Activated naive CD8-positive, alpha-beta T cell treated with anti-CD3 and anti-CD28 coated beads, Interleukin-2, amount 10 ng/mL, durations not matched to agents 7 days and 5 days (primary cell): ENCODE measurements around the gene TRIM17. TPM values are rescaled to one million over a fixed set of nuclear protein-coding genes. Genes with fewer than 3 reads are reported as not detected.

Experiments used
- ATAC-seq: fragments of 150-1000 bp; cut with Tn5 transposase; one replicate; pipeline ENCODE4 v1.10.0; 2021; ENCODE audit warnings: low read depth, moderate library complexity
- POLR2A ChIA-PET: fragments of 350-600 bp; sonication (Branson Sonifier 250); formaldehyde crosslinking; loops from one replicate; lab custom pipeline; 2021; ENCODE audit warnings: antibody characterized with exemption; lab: Charles Lee
- DNase-seq: peaks from one replicate; pipeline ENCODE4 v3.0.0; 2021
- H3K27ac Mint-ChIP-seq: one replicate; pipeline ENCODE4 v1.8.0; 2022; ENCODE audit warnings: mild to moderate bottlenecking, mixed read lengths
- H3K27me3 Mint-ChIP-seq: one replicate; pipeline ENCODE4 v1.8.0; 2022; ENCODE audit warnings: mild to moderate bottlenecking, moderate library complexity, mixed read lengths
- H3K36me3 Mint-ChIP-seq: one replicate; pipeline ENCODE4 v1.8.0; 2021; ENCODE audit warnings: mild to moderate bottlenecking, mixed read lengths
- H3K4me1 Mint-ChIP-seq: one replicate; pipeline ENCODE4 v1.8.0; 2021; ENCODE audit warnings: mixed read lengths
- H3K4me3 Mint-ChIP-seq: one replicate; pipeline ENCODE4 v1.8.0; 2022; ENCODE audit warnings: mild to moderate bottlenecking, moderate library complexity, mixed read lengths
- H3K9me3 Mint-ChIP-seq: one replicate; pipeline ENCODE4 v1.8.0; 2021; ENCODE audit warnings: mixed read lengths
- total RNA-seq, 2 experiments: library from RNA; stranded (reverse); gene quantifications; one replicate each; pipeline ENCODE4 v1.2.3, GENCODE V29; 2021

The TRIM17 gene
- total RNA-seq, 2 experiments from 2014 or later, result 3.4 to 4.3 TPM

DNA sequence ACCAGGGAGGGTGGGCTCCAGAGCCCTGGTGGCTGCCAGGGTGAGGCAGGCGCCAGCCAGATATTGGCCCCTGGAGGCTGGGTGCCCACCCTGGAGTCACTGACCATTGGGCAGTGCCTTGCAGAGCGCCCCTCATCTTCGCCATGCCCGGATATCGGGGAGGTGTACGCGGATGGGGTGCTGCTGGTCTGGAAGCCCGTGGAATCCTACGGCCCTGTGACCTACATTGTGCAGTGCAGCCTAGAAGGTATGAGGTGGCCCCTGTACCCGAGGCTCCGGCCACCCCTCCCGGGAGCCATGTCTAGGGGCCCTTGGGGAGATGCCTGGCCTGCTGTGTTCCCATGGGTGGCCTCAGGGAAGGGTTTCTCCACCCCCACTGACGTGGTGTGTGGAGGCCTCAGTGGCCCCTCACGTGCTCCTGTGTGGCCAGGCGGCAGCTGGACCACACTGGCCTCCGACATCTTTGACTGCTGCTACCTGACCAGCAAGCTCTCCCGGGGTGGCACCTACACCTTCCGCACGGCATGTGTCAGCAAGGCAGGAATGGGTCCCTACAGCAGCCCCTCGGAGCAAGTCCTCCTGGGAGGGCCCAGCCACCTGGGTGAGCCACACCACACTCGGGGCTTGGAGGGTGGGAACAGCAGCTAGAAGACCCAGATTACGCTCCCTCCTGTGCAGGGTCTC, 40.9 kb downstream of the TRIM17 start:
- DNase-seq, result no peak
- POLR2A ChIA-PET, result no interaction called here
- H3K27me3 Mint-ChIP-seq, result peaks cover 22% of the 10 kb centered on the region
- no peak overlapping the region for H3K27ac Mint-ChIP-seq
- H3K9me3 Mint-ChIP-seq, result no peaks in the 10 kb centered on the region
- H3K4me1 Mint-ChIP-seq, result peaks cover 4% of the 10 kb centered on the region
- no peaks in the 10 kb centered on the region for H3K36me3 Mint-ChIP-seq
- no peak overlapping the region for H3K4me3 Mint-ChIP-seq
- no peak for ATAC-seq

DNA sequence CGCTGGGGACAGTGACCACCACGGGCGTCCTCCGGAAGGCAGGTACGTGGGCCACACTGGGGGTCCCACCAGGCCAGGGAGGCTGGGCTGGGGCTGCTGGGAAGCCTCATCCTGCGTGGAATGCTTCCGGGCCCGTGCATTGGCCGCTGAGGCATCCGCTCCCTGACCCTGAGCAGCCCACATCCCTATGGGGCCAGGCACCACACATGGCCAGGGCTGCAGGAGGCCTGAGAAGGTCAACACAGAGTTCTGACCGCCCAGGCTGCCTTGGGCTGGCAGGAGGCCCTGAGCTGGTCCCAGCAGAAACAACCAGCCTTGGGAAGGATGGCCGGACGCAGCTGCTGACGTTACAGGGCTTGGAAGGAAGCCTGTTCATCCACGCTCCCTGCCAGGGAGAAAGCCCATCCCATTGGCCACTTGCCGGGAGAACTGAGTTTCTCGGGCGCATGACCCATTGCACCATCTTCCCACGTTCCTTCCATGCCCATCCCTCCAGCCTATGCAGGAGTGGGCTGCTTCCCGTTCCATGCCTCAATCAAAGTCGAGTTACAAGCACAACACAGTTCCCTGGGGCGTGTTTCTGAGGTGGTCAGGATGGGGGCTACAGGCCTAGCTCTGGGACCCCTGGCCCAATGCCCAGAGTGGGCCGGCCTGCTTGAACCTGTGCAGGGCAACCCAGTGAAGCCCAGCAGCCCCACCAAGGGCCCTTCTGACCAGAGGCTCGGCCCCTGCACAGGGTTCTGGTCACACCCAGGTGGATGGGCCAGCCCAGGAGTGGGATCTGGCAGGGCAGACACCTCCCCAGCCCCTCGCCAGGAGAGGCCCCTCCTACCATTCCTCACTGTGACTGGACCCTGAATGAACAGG, 41.7 kb downstream of the TRIM17 start:
- peaks cover 14% of the 10 kb centered on the region for H3K27me3 Mint-ChIP-seq
- DNase-seq, result no peak

DNA sequence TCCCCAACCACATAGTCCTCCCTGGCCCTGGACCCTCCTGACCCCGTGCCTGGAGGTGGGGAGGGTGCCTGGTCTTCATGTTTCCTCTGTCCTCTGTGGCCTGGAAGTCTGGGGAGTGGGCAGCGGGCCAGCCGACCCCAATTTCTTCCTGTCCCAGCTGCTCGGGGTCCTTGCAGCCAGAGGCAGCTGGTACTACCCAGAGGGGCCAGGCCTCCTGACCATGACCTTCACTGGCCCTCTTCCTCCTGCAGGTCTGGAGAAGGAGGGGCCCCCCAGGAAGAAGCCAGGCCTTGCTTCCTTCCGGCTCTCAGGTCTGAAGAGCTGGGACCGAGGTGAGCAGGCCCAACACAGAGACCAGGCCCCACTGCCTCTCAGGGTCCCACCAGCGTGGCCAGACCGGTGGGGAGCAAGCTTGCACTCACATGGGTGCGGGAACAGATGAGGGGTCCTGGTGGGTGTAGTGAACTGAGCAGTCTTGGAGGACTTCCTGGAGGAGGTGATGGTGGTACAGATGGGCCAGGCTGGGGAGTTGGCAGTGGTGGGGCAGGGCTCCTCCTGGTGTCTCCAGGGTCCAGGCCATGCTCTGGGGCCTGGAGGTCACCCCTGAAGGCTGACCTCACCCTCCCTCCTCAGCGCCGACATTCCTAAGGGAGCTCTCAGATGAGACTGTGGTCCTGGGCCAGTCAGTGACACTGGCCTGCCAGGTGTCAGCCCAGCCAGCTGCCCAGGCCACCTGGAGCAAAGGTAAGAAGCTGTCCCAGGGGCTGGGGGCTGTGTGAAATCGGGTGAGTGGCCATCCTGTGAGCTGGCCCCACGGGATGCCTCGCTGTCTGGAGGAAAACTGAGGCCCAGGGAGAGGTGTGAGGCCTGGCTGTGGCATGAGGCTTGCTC, 42.7 kb downstream of the TRIM17 start:
- peaks cover 4% of the 10 kb centered on the region for H3K27me3 Mint-ChIP-seq
- H3K27ac Mint-ChIP-seq, result no peak overlapping the region
- H3K9me3 Mint-ChIP-seq, result no peaks in the 10 kb centered on the region
- peaks cover under 1% of the 10 kb centered on the region for H3K4me1 Mint-ChIP-seq
- DNase-seq (no peak), ATAC-seq (no peak)
- H3K36me3 Mint-ChIP-seq, result no peaks in the 10 kb centered on the region
- H3K4me3 Mint-ChIP-seq, result no peak overlapping the region
- POLR2A ChIA-PET, result interaction anchor here (0.6 kb wide), 1 partner anchor 86 kb away, joined by 3 read pairs; no protein-coding TSS in a partner anchor

More for the DNA sequence above, 41.7 kb downstream of the TRIM17 start:
- POLR2A ChIA-PET, result no interaction called here
- no peak for ATAC-seq
- Mint-ChIP-seq H3K9me3 (no peaks in the 10 kb centered on the region), H3K4me3 (no peak overlapping the region), H3K4me1 (peaks cover 4% of the 10 kb centered on the region), H3K36me3 (no peaks in the 10 kb centered on the region), H3K27ac (no peak overlapping the region)

DNA sequence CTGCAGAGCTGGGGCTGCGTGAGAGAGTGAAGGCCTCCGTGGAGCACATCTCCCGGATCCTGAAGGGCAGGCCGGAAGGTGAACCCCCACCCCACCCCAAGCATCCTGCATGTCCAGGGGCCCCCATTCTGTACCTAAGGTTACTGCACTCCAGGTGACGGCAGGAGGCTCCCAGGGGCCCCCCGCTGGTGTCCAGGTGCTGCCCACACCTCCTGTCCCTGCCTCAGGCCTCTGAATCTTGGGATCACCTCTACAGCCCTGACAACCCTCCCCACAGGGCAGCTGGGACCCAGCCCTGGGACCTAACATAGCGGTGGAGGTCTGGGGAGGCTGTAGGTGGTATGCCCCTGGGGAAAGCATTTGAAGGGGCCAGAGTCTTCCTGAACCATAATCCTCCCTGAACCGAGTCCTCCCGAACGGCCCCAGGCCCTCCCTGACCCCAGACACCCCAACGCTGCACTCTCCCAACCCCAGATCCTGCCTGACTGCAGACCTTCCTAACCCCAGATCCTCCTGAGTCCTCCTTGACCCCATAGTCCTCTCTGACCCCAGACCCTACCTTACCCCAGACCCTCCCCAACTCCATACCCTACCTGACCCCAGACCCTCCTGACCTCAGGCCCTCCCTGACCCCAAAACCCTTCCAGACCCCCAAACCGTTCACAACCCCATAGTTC, 43.5 kb downstream of the TRIM17 start:
- Mint-ChIP-seq H3K4me1 (no peaks in the 10 kb centered on the region), H3K27ac (no peak overlapping the region), H3K9me3 (no peaks in the 10 kb centered on the region), H3K27me3 (no peaks in the 10 kb centered on the region), H3K4me3 (no peak overlapping the region), H3K36me3 (no peaks in the 10 kb centered on the region)
- ATAC-seq (no peak), DNase-seq (no peak)
- POLR2A ChIA-PET, result no interaction called here

DNA sequence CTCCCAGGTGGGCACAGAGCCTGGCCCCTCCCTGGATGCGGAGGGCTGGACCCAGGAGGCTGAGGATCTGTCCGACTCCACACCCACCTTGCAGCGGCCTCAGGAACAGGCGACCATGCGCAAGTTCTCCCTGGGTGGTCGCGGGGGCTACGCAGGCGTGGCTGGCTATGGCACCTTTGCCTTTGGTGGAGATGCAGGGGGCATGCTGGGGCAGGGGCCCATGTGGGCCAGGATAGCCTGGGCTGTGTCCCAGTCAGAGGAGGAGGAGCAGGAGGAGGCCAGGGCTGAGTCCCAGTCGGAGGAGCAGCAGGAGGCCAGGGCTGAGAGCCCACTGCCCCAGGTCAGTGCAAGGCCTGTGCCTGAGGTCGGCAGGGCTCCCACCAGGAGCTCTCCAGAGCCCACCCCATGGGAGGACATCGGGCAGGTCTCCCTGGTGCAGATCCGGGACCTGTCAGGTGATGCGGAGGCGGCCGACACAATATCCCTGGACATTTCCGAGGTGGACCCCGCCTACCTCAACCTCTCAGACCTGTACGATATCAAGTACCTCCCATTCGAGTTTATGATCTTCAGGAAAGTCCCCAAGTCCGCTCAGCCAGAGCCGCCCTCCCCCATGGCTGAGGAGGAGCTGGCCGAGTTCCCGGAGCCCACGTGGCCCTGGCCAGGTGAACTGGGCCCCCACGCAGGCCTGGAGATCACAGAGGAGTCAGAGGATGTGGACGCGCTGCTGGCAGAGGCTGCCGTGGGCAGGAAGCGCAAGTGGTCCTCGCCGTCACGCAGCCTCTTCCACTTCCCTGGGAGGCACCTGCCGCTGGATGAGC, 44.3 kb downstream of the TRIM17 start:
- DNase-seq, result no peak
- Mint-ChIP-seq H3K36me3 (no peaks in the 10 kb centered on the region), H3K27me3 (no peaks in the 10 kb centered on the region), H3K27ac (no peak overlapping the region), H3K4me3 (no peak overlapping the region), H3K4me1 (no peaks in the 10 kb centered on the region), H3K9me3 (no peaks in the 10 kb centered on the region)
- ATAC-seq, result no peak
- POLR2A ChIA-PET, result interaction anchor here (0.6 kb wide), 1 partner anchor 85 kb away, joined by 3 read pairs; a partner anchor contains a TSS

DNA sequence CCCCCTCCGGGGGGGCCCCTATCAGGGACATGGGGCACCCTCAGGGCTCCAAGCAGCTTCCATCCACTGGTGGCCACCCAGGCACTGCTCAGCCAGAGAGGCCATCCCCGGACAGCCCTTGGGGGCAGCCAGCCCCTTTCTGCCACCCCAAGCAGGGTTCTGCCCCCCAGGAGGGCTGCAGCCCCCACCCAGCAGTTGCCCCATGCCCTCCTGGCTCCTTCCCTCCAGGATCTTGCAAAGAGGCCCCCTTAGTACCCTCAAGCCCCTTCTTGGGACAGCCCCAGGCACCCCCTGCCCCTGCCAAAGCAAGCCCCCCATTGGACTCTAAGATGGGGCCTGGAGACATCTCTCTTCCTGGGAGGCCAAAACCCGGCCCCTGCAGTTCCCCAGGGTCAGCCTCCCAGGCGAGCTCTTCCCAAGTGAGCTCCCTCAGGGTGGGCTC, 44.9 kb downstream of the TRIM17 start:
- POLR2A ChIA-PET, result interaction anchor here (0.6 kb wide), 1 partner anchor 86 kb away, joined by 3 read pairs; a partner anchor contains a TSS
- H3K4me3 Mint-ChIP-seq, result no peak overlapping the region
- no peaks in the 10 kb centered on the region for H3K27me3 Mint-ChIP-seq
- no peaks in the 10 kb centered on the region for H3K36me3 Mint-ChIP-seq
- no peak for ATAC-seq
- DNase-seq, result no peak
- no peaks in the 10 kb centered on the region for H3K9me3 Mint-ChIP-seq
- no peaks in the 10 kb centered on the region for H3K4me1 Mint-ChIP-seq
- H3K27ac Mint-ChIP-seq, result no peak overlapping the region

DNA sequence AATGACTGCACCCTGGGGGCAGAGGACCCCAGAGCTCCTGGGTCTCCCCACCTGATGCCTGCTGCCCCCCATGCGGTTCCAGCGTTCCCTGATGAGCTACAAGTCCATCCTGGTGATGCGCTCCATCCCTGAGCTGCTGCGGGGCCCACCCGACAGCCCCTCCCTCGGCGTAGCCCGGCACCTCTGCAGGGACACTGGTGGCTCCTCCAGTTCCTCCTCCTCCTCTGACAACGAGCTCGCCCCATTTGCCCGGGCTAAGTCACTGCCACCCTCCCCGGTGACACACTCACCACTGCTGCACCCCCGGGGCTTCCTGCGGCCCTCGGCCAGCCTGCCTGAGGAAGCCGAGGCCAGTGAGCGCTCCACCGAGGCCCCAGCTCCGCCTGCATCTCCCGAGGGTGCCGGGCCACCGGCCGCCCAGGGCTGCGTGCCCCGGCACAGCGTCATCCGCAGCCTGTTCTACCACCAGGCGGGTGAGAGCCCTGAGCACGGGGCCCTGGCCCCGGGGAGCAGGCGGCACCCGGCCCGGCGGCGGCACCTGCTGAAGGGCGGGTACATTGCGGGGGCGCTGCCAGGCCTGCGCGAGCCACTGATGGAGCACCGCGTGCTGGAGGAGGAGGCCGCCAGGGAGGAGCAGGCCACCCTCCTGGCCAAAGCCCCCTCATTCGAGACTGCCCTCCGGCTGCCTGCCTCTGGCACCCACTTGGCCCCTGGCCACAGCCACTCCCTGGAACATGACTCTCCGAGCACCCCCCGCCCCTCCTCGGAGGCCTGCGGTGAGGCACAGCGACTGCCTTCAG, 45.5 kb downstream of the TRIM17 start:
- Mint-ChIP-seq H3K36me3 (no peaks in the 10 kb centered on the region), H3K4me1 (no peaks in the 10 kb centered on the region), H3K9me3 (no peaks in the 10 kb centered on the region), H3K27me3 (no peaks in the 10 kb centered on the region), H3K27ac (no peak overlapping the region), H3K4me3 (no peak overlapping the region)
- no peak for DNase-seq
- POLR2A ChIA-PET, result interaction anchor here (0.8 kb wide), 1 partner anchor 36 kb away, joined by 5 read pairs; no protein-coding TSS in a partner anchor
- no peak for ATAC-seq

DNA sequence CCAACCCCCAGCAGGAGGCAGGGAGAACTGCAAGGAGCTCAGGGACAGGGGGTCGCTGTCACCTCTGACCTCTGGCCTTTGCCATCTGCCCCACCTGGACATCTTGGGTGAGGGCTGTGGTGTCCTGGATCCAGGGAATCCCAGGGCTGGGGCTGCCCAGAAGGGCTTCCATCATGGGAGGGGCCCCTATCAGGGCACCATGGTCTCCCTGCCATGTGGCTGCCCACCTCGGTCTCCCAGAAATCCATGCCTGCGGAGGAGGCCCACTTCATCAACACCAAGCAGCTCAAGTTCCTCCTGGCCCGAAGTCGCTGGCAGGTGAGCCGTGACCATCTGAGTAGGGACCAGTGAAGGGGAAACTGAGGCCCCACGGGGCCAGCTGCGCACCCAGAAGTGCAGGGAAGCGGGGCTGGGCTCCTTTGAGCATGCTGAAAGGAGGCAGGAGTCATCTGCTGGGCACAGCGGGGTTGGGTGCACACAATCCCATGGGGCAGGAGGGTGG, 46.2 kb downstream of the TRIM17 start:
- Mint-ChIP-seq H3K4me3 (no peak overlapping the region), H3K9me3 (no peaks in the 10 kb centered on the region), H3K4me1 (no peaks in the 10 kb centered on the region), H3K36me3 (no peaks in the 10 kb centered on the region), H3K27ac (no peak overlapping the region), H3K27me3 (no peaks in the 10 kb centered on the region)
- DNase-seq (no peak), ATAC-seq (no peak)
- POLR2A ChIA-PET, result interaction anchor here (0.8 kb wide), 1 partner anchor 36 kb away, joined by 5 read pairs; no protein-coding TSS in a partner anchor

DNA sequence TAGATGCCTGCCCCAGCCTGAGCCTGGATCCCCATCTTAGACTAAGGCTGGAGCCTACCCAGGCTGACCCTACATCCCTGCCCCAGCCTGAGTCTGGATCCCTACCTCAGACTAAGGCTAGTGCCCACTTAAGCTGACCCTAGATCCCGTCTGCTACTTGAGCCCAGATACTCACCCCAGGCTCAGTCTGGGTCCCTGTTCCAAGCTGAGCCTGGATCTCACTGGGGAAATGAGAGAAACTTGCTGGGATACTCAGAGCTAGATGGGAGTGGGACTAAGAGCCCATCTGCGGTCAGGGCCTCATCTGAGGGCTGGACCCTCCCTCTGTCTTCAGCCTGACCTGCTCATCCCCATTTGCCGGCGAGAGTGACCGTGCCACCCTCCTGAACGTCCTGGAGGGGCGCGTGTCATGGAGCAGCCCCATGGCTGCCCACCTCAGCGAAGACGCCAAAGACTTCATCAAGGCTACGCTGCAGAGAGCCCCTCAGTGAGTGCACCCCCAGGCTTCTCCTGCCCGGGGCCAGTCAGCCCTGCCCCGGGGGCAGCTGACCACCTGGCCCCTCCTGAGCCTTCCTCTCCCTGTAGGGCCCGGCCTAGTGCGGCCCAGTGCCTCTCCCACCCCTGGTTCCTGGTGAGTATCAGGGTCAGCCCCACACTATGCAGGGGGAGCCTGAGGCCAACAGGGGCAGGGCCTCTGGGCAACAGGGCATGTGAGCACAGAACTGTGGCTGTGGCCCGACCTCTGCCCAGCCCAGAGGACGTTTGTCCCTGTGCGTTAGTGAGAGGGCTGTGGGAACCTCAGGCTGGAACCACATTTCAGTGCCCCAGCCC, 46.8 kb downstream of the TRIM17 start:
- Mint-ChIP-seq H3K9me3 (no peaks in the 10 kb centered on the region), H3K4me1 (no peaks in the 10 kb centered on the region), H3K27me3 (no peaks in the 10 kb centered on the region), H3K27ac (no peak overlapping the region), H3K36me3 (no peaks in the 10 kb centered on the region), H3K4me3 (no peak overlapping the region)
- POLR2A ChIA-PET, result interaction anchor here (0.8 kb wide), 1 partner anchor 37 kb away, joined by 5 read pairs; no protein-coding TSS in a partner anchor
- DNase-seq (no peak), ATAC-seq (no peak)

DNA sequence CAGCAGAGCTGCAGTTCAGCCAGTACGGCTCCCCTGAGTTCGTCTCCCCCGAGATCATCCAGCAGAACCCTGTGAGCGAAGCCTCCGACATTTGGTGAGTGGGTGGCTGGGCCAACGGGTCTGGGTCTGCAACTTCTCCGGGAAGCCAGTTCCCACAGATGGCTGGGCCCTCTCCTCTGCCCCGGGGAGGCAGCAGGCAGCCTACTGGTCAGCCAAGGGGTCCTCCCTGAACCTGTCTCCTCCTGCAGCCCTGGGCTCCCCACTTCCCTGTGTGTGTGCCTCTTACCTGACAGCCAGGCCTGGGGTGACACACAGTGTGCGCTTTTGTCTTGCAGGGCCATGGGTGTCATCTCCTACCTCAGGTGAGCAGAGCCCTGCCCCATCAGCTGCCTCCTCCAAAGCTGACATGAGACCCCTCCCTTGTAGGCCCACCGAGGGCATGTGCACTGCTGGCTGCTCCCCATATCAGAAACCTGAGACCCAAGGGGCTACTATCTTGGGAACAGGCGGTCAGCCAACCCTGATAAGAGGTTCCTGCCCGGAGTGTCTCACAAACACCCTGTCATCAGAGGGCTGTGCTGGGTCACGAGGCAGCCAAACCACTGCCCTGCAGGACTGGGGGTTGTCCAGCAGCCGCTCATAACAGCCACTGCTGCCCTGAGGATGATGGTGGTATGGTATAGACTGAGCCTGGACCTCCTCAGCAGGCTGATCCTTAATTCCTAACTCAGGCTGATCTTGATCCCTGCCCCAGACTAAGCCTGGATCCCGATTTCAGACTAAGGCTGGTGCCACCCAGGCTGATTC, 47.7 kb downstream of the TRIM17 start:
- Mint-ChIP-seq H3K4me1 (no peaks in the 10 kb centered on the region), H3K4me3 (no peak overlapping the region), H3K27ac (no peak overlapping the region), H3K36me3 (no peaks in the 10 kb centered on the region), H3K9me3 (no peaks in the 10 kb centered on the region), H3K27me3 (no peaks in the 10 kb centered on the region)
- ATAC-seq, result no peak
- POLR2A ChIA-PET, result no interaction called here
- DNase-seq, result peak; percentile 30
